Activated T-helper 9 cell treated with anti-CD3 and anti-CD28 coated beads, Interleukin-2, amount 50 U/mL, for 16 hours (primary cell): Measurements from ENCODE around the gene OPRD1.
"Not testable (repeated sequence)": the region's sequence is repeated elsewhere in the genome, so short reads cannot be mapped to it uniquely, and the experiment has no call there.

Experiments used
- DNase-seq: peaks from one replicate; pipeline ENCODE4 v3.0.0-alpha.2; 2020; ENCODE audit warnings: low read depth

Gene OPRD1

GRCh38 chr1:28847207-28847606 lies 35.2 kb downstream of the OPRD1 start:
- DNase-seq, result not testable (repeated sequence)

GRCh38 chr1:28848416-28848815 lies 36.4 kb downstream of the OPRD1 start:
- no peak for DNase-seq

- no peak for DNase-seq
Observed at GRCh38 chr1:28853093-28853742, 41.2 kb downstream of the OPRD1 start.

- DNase-seq, result not testable (repeated sequence)
Observed at GRCh38 chr1:28854406-28854805, 42.4 kb downstream of the OPRD1 start.

- DNase-seq, result no peak
Observed at GRCh38 chr1:28855046-28855445, 43.1 kb downstream of the OPRD1 start.

GRCh38 chr1:28855469-28855951 lies 43.5 kb downstream of the OPRD1 start:
- DNase-seq, result no peak

GRCh38 chr1:28855969-28856368 lies 44.0 kb downstream of the OPRD1 start:
- DNase-seq, result no peak

GRCh38 chr1:28860332-28861073 lies 48.5 kb downstream of the OPRD1 start:
- DNase-seq, result no peak

GRCh38 chr1:28862571-28863403 lies 50.8 kb downstream of the OPRD1 start:
- DNase-seq, result no peak

GRCh38 chr1:28864695-28865094 lies 52.7 kb downstream of the OPRD1 start:
- no peak for DNase-seq

- DNase-seq, result no peak
Observed at GRCh38 chr1:28865997-28866650, 54.2 kb downstream of the OPRD1 start.

- DNase-seq, result no peak
Observed at GRCh38 chr1:28867850-28868249, 55.9 kb downstream of the OPRD1 start.

GRCh38 chr1:28869952-28870351 lies 58.0 kb downstream of the OPRD1 start:
- no peak for DNase-seq

GRCh38 chr1:28871631-28872401 lies 59.8 kb downstream of the OPRD1 start:
- DNase-seq, result no peak

GRCh38 chr1:28875134-28875533 lies 63.2 kb downstream of the OPRD1 start:
- not testable (repeated sequence) for DNase-seq

- DNase-seq, result peak; percentile 61
Observed at GRCh38 chr1:28877132-28877781, 65.3 kb downstream of the OPRD1 start.

GRCh38 chr1:28878796-28879195 lies 66.8 kb downstream of the OPRD1 start:
- DNase-seq, result no peak

GRCh38 chr1:28882009-28882628 lies 70.1 kb downstream of the OPRD1 start:
- peak; percentile 73 for DNase-seq

- DNase-seq, result no peak
Observed at GRCh38 chr1:28883242-28883616, 71.3 kb downstream of the OPRD1 start.

- DNase-seq, result no peak
Observed at GRCh38 chr1:28885472-28885877, 73.5 kb downstream of the OPRD1 start.
